Parathyroid adenoma (tissue), 2 donors: Measurements from ENCODE around the gene KANK4.

Source experiments
- H2AFZ ChIP-seq: fragments of 300-600 bp; sonication (generic); one replicate; pipeline ENCODE4 v1.7.0; 2017; ENCODE audit warnings: antibody characterized with exemption, mild to moderate bottlenecking
- H3K27ac ChIP-seq: fragments of 300-600 bp; sonication (generic); one replicate; pipeline ENCODE4 v1.7.0; 2017
- H3K27me3 ChIP-seq: fragments of 300-600 bp; sonication (generic); one replicate; pipeline ENCODE4 v1.7.0; 2017; ENCODE audit warnings: low read length; ENCODE audit not compliant: control insufficient read depth, insufficient read depth
- H3K36me3 ChIP-seq: fragments of 300-600 bp; sonication (generic); one replicate; pipeline ENCODE4 v1.7.0; 2017; ENCODE audit warnings: low read length; ENCODE audit not compliant: control insufficient read depth, insufficient read depth
- H3K4me1 ChIP-seq: fragments of 300-600 bp; sonication (generic); one replicate; pipeline ENCODE4 v1.7.0; 2017; ENCODE audit warnings: control low read depth
- H3K4me2 ChIP-seq: fragments of 300-600 bp; sonication (generic); one replicate; pipeline ENCODE4 v1.7.0; 2017; ENCODE audit warnings: low read length
- H3K4me3 ChIP-seq: fragments of 300-600 bp; sonication (generic); one replicate; pipeline ENCODE4 v1.7.0; 2017; ENCODE audit warnings: low read depth, low read length
- H3K79me2 ChIP-seq: fragments of 300-600 bp; sonication (generic); one replicate; pipeline ENCODE4 v1.7.0; 2017; ENCODE audit warnings: control low read depth
- H3K9ac ChIP-seq: fragments of 300-600 bp; sonication (generic); one replicate; pipeline ENCODE4 v1.7.0; 2017; ENCODE audit warnings: mild to moderate bottlenecking
- H3K9me3 ChIP-seq: fragments of 300-600 bp; sonication (generic); one replicate; pipeline ENCODE4 v1.7.0; 2017; ENCODE audit warnings: low read length; ENCODE audit not compliant: control insufficient read depth
- CTCF ChIP-seq: fragments of 300-600 bp; sonication (generic); IDR thresholded peaks from one replicate; pipeline ENCODE4 v1.7.0; 2017; ENCODE audit warnings: antibody characterized with exemption, mild to moderate bottlenecking
- donor health status: primary hyperparathyroidism.

Gene KANK4

GRCh38 chr1:62314454-62315350, 4.5 kb downstream of the KANK4 start:
- no peaks in the 10 kb centered on the region for H3K4me1 ChIP-seq
- no peaks in the 10 kb centered on the region for H3K9me3 ChIP-seq
- no peak overlapping the region for H3K4me2 ChIP-seq
- H3K4me3 ChIP-seq = no peak overlapping the region
- no peak overlapping the region for H3K9ac ChIP-seq
- no peaks in the 10 kb centered on the region for H3K36me3 ChIP-seq
- H3K27ac ChIP-seq = no peak overlapping the region
- no peaks in the 10 kb centered on the region for H3K79me2 ChIP-seq
- H2AFZ ChIP-seq = no peak overlapping the region
- H3K27me3 ChIP-seq = no peaks in the 10 kb centered on the region
- no peak for TF ChIP-seq CTCF

GRCh38 chr1:62312698-62313097, 6.5 kb downstream of the KANK4 start:
- no peaks in the 10 kb centered on the region for H3K27me3 ChIP-seq
- no peaks in the 10 kb centered on the region for H3K9me3 ChIP-seq
- H3K4me3 ChIP-seq = no peak overlapping the region
- TF ChIP-seq CTCF = no peak
- H3K79me2 ChIP-seq = no peaks in the 10 kb centered on the region
- no peaks in the 10 kb centered on the region for H3K4me1 ChIP-seq
- H3K36me3 ChIP-seq = no peaks in the 10 kb centered on the region
- no peak overlapping the region for H2AFZ ChIP-seq
- no peak overlapping the region for H3K27ac ChIP-seq
- no peak overlapping the region for H3K4me2 ChIP-seq
- H3K9ac ChIP-seq = no peak overlapping the region

- Histone ChIP-seq H3K9ac (no peak overlapping the region), H3K79me2 (no peaks in the 10 kb centered on the region), H3K9me3 (no peaks in the 10 kb centered on the region), H3K4me3 (no peak overlapping the region), H3K4me2 (no peak overlapping the region), H3K4me1 (no peaks in the 10 kb centered on the region), H2AFZ (no peak overlapping the region), H3K36me3 (no peaks in the 10 kb centered on the region), H3K27ac (no peak overlapping the region), H3K27me3 (no peaks in the 10 kb centered on the region)
- TF ChIP-seq CTCF = no peak
Measured at GRCh38 chr1:62311473-62311943, 7.7 kb downstream of the KANK4 start.

- Histone ChIP-seq H3K4me2 (no peak overlapping the region), H3K4me1 (no peaks in the 10 kb centered on the region), H3K4me3 (no peak overlapping the region)
Measured at GRCh38 chr1:62309906-62310305, 9.3 kb downstream of the KANK4 start.

More at GRCh38 chr1:62309906-62310305, 9.3 kb downstream of the KANK4 start:
- H2AFZ ChIP-seq = no peak overlapping the region
- no peak for TF ChIP-seq CTCF
- H3K27me3 ChIP-seq = no peaks in the 10 kb centered on the region
- H3K9me3 ChIP-seq = no peaks in the 10 kb centered on the region
- no peak overlapping the region for H3K9ac ChIP-seq
- H3K79me2 ChIP-seq = no peaks in the 10 kb centered on the region
- H3K27ac ChIP-seq = no peak overlapping the region
- no peaks in the 10 kb centered on the region for H3K36me3 ChIP-seq
